ENCODE results near the gene TAF4.

GRCh38 chr20:62085206-62085605 is 19.5 kb upstream of the TAF4 start:
- TF ChIP-seq CTCF (IDR thresholded peaks at IDR 0.05 in 4 of 5, conservative IDR thresholded peaks at IDR 0.05 in 1 of 5) (no peak), POLR2A (IDR thresholded peaks at IDR 0.05) (no peak)

All from gastrocnemius medialis (tissue), 4 donors.